SK-N-SH treated with all-trans-retinoic acid at 6 μM for 48 hours (cell line): ENCODE results near the gene SLC34A3.

Source experiments
- ARNTL ChIP-seq: fragments of 450-650 bp; formaldehyde crosslinking; IDR thresholded peaks from 2 replicates; pipeline ENCODE4 v1.5.0; 2020; ENCODE audit warnings: low read depth, mild to moderate bottlenecking, moderate library complexity, borderline replicate concordance
- OSR1 ChIP-seq: fragments of 250-450 bp; sonication (Bioruptor Pico); IDR thresholded peaks from 2 replicates; pipeline ENCODE4 v1.8.0; 2022; ENCODE audit warnings: moderate library complexity, mild to moderate bottlenecking, inconsistent platforms
- PPARA ChIP-seq: fragments of 250-450 bp; sonication (Bioruptor Pico); IDR thresholded peaks from 2 replicates; pipeline ENCODE4 v1.5.0; 2020; ENCODE audit warnings: mild to moderate bottlenecking, borderline replicate concordance
- RARB ChIP-seq: fragments of 250-450 bp; sonication (Bioruptor Pico); IDR thresholded peaks from 2 replicates; pipeline ENCODE4 v1.8.0; 2021; ENCODE audit warnings: mild to moderate bottlenecking, moderate library complexity
- SNAI2 ChIP-seq: fragments of 250-450 bp; sonication (Bioruptor Pico); IDR thresholded peaks from 2 replicates; pipeline ENCODE4 v1.5.0; 2020; ENCODE audit warnings: mild to moderate bottlenecking, moderate library complexity
- TCF4 ChIP-seq: fragments of 250-450 bp; sonication (Bioruptor Pico); IDR thresholded peaks from 2 replicates; pipeline ENCODE4 v1.8.0; 2021; ENCODE audit warnings: mild to moderate bottlenecking, moderate library complexity, borderline replicate concordance
- ZFP3 ChIP-seq: fragments of 250-450 bp; sonication (Bioruptor Pico); IDR thresholded peaks from 2 replicates; pipeline ENCODE4 v1.5.0; 2020; ENCODE audit warnings: mild to moderate bottlenecking, moderate library complexity
- ZFP30 ChIP-seq: fragments of 450-650 bp; formaldehyde crosslinking; IDR thresholded peaks from 2 replicates; pipeline ENCODE4 v1.5.0; 2022; ENCODE audit warnings: mild to moderate bottlenecking, moderate library complexity
- ZNF8 ChIP-seq: fragments of 450-650 bp; formaldehyde crosslinking; IDR thresholded peaks from 2 replicates; pipeline ENCODE4 v1.5.0; 2020; ENCODE audit warnings: mild to moderate bottlenecking, moderate library complexity
- TF ChIP-seq, protein P1 (sequence below): fragments of 250-450 bp; sonication (Bioruptor Pico); IDR thresholded peaks from 2 replicates; pipeline ENCODE4 v1.8.0; 2020; ENCODE audit warnings: mild to moderate bottlenecking, moderate library complexity, borderline replicate concordance
- TF ChIP-seq, protein P2 (sequence below): fragments of 250-450 bp; sonication (Bioruptor Pico); IDR thresholded peaks from 2 replicates; pipeline ENCODE4 v1.5.1; 2020; ENCODE audit warnings: low read depth, mild to moderate bottlenecking, moderate library complexity

DNA sequence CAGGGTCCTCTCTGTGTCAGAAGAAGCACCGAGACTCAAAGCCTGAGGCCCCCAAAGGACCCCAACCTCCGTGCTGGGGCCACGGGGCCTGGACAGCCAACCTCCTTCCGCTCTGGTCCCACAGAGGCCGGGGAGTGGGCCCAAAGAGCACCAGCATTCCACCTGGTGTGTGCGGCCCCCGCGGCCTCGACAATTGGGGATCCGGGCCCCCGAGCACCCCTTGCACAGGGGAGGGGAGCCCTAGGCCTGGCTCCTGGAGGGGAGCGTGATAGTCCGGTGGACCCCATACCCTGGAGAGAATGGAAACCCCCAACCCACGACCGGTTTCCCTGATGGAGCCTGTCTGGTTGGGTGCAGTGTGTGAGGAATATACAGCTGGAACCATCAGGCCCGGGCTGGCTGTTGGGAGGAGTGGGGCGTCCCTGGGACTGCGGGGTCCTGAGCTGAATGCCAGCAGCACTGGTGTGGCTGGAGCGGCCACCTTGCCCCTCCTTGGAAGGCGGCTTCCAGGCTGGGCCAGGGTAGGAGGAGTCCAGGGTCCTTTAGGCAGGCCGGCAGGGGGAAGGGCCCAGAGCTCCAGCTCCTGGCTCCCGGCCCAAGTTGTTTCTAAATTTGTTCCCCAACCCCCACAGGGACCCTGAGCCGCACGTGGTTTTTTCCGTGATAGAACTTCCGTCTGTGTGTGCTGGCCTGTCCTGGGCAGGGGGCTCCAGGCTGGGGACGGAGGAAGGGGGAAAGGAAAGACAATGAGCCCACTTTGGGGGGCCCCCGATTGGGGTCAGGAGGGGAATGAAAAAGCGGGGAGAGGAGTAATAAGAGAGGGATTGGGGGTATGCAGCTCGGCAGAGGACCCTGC is 46.0 kb downstream of the SLC34A3 start:
- TF ChIP-seq OSR1 (CRISPR knock-in tag) = no peak
- TF ChIP-seq ARNTL (CRISPR knock-in tag) = no peak
- no peak for TF ChIP-seq ZFP3 (CRISPR knock-in tag)
- TF ChIP-seq ZFP30 (CRISPR knock-in tag) = no peak
- TF ChIP-seq, protein P1, sequence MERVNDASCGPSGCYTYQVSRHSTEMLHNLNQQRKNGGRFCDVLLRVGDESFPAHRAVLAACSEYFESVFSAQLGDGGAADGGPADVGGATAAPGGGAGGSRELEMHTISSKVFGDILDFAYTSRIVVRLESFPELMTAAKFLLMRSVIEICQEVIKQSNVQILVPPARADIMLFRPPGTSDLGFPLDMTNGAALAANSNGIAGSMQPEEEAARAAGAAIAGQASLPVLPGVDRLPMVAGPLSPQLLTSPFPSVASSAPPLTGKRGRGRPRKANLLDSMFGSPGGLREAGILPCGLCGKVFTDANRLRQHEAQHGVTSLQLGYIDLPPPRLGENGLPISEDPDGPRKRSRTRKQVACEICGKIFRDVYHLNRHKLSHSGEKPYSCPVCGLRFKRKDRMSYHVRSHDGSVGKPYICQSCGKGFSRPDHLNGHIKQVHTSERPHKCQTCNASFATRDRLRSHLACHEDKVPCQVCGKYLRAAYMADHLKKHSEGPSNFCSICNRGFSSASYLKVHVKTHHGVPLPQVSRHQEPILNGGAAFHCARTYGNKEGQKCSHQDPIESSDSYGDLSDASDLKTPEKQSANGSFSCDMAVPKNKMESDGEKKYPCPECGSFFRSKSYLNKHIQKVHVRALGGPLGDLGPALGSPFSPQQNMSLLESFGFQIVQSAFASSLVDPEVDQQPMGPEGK (CRISPR knock-in tag) = no peak
- TF ChIP-seq, protein P2, sequence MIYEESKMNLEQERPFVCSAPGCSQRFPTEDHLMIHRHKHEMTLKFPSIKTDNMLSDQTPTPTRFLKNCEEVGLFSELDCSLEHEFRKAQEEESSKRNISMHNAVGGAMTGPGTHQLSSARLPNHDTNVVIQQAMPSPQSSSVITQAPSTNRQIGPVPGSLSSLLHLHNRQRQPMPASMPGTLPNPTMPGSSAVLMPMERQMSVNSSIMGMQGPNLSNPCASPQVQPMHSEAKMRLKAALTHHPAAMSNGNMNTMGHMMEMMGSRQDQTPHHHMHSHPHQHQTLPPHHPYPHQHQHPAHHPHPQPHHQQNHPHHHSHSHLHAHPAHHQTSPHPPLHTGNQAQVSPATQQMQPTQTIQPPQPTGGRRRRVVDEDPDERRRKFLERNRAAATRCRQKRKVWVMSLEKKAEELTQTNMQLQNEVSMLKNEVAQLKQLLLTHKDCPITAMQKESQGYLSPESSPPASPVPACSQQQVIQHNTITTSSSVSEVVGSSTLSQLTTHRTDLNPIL (CRISPR knock-in tag) = no peak
- no peak for TF ChIP-seq PPARA (CRISPR knock-in tag)
- no peak for TF ChIP-seq RARB (CRISPR knock-in tag)
- no peak for TF ChIP-seq ZNF8 (CRISPR knock-in tag)
- no peak for TF ChIP-seq TCF4 (CRISPR knock-in tag)
- TF ChIP-seq SNAI2 (CRISPR knock-in tag) = no peak
